Measurements from ENCODE around the gene B4GAT1. TPM values are rescaled to one million over a fixed set of nuclear protein-coding genes. Genes with fewer than 3 reads are reported as not detected.
"Not testable (repeated sequence)": the region's sequence is repeated elsewhere in the genome, so short reads cannot be mapped to it uniquely, and the experiment has no call there.

The B4GAT1 gene
- total and polyA plus RNA-seq, 9 of the 15 experiments (the other 6 are each of a cell fraction or from before 2014, with no cell fraction given): 0.86 to 9.5 (median 3.8) TPM

GRCh38 chr11:66310803-66311440, 36.5 kb downstream of the B4GAT1 start:
- Histone ChIP-seq H3K4me1 (replicated peaks in 1 of 2; ENCODE audit: control insufficient read depth in 2 of 2, insufficient read depth in 2 of 2, low read length in 2 of 2) (peaks cover 23 to 47% of the 10 kb centered on the region in 2 experiments), H3K9ac (ENCODE audit: insufficient read depth in 1 of 2, low read depth in 2 of 2, low read length in 2 of 2) (peak overlapping the region in 1 of 2 experiments; percentile 89; a peak in 1 of 4 replicates), H2AFZ (ENCODE audit: low read depth, low read length) (peak overlapping the region; percentile 13; the same call in 1 of the 2 replicates)
- H3K27me3 ChIP-seq (ENCODE audit: control insufficient read depth in 2 of 2, insufficient read depth in 2 of 2, low read length in 2 of 2); H4K20me1 ChIP-seq (replicated peaks; ENCODE audit: control insufficient read depth, insufficient read depth, low read length); BruUV-seq (replicated peaks); H3K79me2 ChIP-seq (ENCODE audit: control insufficient read depth, insufficient read depth, low read length); in situ Hi-C loops (cut with MboI); ATAC-seq; DNase-seq (ENCODE audit: extremely low read depth in 1 of 4, low spot score in 3 of 4); H3K9me1 ChIP-seq (ENCODE audit: control insufficient read depth, insufficient read depth, low read length); FAIRE-seq; H3K4me3 ChIP-seq; H3K27ac ChIP-seq (ENCODE audit: extremely low read depth, low read depth, low read length); H3K4me2 ChIP-seq (ENCODE audit: insufficient read depth, low read length); H3K9me3 ChIP-seq (replicated peaks; ENCODE audit: control insufficient read depth, insufficient read depth, low read depth, low read length); intact Hi-C loops (cut with micrococcal nuclease); H3K36me3 ChIP-seq (ENCODE audit: control insufficient read depth, insufficient read depth, low read length): not testable (repeated sequence)
- WGBS (ENCODE audit: insufficient coverage, low coverage, missing lambda C conversion rate): 83% methylated on average over 14 of the region's 18 CpGs
- ChIA-PET CTCF (ENCODE audit: low intra/inter-chr PET ratio) (interaction anchor here (0.7 to 2.9 kb wide), 6 partner anchors 11 to 384 kb away, joined by 3 to 37 read pairs (median 7); partner anchors contain the start of gene RIN1), POLR2A (interaction anchor here (1.4 to 2.6 kb wide), 5 partner anchors 11 to 52 kb away, joined by 4 to 16 read pairs (median 7); partner anchors contain the start of gene YIF1A)
- TF ChIP-seq, protein P1, sequence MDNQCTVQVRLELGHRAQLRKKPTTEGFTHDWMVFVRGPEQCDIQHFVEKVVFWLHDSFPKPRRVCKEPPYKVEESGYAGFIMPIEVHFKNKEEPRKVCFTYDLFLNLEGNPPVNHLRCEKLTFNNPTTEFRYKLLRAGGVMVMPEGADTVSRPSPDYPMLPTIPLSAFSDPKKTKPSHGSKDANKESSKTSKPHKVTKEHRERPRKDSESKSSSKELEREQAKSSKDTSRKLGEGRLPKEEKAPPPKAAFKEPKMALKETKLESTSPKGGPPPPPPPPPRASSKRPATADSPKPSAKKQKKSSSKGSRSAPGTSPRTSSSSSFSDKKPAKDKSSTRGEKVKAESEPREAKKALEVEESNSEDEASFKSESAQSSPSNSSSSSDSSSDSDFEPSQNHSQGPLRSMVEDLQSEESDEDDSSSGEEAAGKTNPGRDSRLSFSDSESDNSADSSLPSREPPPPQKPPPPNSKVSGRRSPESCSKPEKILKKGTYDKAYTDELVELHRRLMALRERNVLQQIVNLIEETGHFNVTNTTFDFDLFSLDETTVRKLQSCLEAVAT (IDR thresholded peaks at IDR 0.05): peak in 1 of 2 experiments; percentile 71; a peak in 1 of 4 replicates
- TF ChIP-seq, protein P2, sequence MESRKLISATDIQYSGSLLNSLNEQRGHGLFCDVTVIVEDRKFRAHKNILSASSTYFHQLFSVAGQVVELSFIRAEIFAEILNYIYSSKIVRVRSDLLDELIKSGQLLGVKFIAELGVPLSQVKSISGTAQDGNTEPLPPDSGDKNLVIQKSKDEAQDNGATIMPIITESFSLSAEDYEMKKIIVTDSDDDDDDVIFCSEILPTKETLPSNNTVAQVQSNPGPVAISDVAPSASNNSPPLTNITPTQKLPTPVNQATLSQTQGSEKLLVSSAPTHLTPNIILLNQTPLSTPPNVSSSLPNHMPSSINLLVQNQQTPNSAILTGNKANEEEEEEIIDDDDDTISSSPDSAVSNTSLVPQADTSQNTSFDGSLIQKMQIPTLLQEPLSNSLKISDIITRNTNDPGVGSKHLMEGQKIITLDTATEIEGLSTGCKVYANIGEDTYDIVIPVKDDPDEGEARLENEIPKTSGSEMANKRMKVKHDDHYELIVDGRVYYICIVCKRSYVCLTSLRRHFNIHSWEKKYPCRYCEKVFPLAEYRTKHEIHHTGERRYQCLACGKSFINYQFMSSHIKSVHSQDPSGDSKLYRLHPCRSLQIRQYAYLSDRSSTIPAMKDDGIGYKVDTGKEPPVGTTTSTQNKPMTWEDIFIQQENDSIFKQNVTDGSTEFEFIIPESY (CRISPR knock-in tag; IDR thresholded peaks at IDR 0.05): peak; percentile 34; the same call in 1 of the 2 replicates
